HG03571 (cell line): ENCODE measurements around the gene PDLIM1.

Experiments
- ATAC-seq: cut with Tn5 transposase; IDR thresholded peaks from one replicate; pipeline ENCODE4 v1.9.1; 2021; ENCODE audit not compliant: unreplicated experiment

The PDLIM1 gene, protein sequence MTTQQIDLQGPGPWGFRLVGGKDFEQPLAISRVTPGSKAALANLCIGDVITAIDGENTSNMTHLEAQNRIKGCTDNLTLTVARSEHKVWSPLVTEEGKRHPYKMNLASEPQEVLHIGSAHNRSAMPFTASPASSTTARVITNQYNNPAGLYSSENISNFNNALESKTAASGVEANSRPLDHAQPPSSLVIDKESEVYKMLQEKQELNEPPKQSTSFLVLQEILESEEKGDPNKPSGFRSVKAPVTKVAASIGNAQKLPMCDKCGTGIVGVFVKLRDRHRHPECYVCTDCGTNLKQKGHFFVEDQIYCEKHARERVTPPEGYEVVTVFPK

DNA sequence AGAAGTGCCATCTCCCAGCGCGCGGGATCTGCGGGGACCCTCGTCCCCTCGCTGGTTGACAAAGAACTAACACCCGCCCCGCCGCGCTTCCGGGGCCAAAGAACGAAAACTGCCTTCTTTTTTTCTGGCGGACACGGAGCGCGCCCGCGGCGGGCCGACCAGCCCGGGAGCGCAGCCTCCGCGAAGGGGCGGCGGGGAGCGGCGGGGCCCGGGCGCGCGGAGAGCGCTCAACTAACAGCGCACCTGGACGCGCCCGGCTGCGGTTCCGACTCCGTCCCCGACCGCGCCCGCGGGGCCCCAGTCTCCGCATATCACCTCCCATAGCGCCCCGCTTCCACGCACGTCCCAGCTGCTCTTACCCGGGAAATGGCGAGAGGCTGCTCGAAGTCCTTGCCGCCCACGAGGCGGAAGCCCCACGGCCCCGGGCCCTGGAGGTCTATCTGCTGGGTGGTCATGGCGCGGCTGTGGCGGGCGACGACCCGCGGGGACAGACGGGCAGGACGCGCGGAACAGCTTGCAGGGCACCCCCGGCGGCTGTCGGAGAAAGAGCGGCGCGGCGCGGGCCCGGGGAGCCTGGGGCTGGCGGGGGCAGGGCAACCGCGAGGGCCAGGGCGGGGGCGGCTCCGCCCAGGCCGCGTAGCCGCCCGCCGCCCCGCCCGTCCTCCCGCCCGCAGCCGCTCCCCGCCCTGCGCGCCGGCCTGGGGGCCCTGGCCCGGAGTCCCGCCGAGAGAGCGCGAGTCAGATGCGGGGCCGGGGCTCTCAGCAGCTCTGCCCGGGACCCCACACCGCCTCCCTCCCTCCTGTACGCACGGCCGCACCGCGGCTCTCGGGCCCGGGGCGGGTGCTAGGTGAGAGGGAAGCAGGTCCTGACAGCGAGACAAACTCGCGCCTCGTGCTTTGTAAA is at the start of gene PDLIM1:
Gene PDLIM1, minus strand, starts transcription at position 543 of the 904 bp plus-strand sequence. Its CDS starts 88 bp downstream, at position 455.
- peak; percentile 41 for ATAC-seq

DNA sequence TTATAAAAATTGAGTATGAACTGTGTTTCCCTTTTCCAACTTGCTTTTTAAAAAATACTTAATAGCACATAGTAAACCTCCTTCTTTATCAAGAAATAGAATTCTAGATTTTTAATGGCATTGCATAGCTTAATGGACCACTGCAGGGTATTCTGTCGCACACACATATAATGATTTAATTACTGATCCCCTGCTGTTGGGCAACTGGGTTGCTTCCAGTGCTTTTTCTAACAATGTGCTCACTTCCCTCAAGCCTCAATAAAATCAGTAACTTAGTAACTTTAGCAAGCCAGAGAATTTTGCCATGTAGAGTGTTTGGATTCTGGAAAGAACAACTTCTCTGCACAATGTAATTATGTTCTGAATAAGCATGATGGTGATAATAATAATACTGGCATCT is 49.1 kb upstream of the PDLIM1 start:
- no peak for ATAC-seq

DNA sequence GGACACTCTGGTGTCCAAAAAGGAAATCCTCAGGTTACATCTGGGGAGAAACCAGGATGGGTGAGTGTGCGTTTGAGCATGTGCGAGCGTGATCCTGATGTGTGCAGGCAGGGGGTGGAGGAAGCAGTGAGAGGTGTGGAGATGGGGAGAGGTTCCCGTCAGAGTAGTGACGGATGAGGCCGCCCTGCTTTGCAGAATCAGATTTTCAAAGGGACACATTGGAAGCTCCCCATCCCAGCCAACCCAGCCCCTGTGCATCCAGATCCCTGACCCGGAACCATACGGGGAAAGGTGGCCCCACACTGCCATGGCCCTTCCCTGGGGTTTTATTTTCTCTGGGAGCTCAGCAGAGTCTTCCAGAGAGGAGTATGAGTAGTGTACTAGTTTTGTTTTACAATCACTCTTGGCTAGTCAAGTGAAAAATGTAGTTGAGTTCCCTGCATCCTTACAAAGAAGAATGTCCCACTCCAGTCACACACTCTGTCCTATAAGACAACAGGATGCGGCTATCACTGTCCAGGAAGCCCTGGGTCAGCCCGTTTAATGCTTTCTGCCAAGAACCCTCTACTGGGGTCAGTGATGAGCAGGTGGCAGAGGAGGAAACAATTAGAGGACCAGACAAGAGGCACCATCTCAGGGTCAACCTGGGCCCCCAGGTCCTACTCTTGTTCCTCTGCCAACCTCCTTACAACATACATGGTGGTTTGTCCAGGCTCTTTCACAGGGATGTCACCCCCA is 46.8 kb upstream of the PDLIM1 start:
- ATAC-seq, result no peak

DNA sequence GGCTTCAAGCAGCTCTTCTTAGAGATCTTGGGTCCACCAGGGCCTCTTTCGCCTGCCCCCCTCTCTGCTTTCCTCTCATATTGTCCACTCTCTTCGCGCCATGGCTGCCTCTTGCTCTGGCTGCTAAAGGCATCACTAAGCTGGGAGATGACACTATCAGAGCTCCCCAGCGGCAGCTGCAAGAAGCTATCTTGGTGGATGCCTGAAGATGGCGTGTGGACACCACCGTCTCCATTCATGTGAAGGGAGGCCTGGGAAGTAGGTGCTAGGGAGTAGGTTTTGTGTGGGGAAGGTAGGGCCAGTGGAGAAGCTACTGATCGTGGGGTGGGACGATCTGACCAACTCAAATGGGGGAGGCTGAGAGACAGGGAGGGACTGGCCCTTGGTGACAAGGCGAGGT is 45.9 kb upstream of the PDLIM1 start:
- ATAC-seq, result no peak

DNA sequence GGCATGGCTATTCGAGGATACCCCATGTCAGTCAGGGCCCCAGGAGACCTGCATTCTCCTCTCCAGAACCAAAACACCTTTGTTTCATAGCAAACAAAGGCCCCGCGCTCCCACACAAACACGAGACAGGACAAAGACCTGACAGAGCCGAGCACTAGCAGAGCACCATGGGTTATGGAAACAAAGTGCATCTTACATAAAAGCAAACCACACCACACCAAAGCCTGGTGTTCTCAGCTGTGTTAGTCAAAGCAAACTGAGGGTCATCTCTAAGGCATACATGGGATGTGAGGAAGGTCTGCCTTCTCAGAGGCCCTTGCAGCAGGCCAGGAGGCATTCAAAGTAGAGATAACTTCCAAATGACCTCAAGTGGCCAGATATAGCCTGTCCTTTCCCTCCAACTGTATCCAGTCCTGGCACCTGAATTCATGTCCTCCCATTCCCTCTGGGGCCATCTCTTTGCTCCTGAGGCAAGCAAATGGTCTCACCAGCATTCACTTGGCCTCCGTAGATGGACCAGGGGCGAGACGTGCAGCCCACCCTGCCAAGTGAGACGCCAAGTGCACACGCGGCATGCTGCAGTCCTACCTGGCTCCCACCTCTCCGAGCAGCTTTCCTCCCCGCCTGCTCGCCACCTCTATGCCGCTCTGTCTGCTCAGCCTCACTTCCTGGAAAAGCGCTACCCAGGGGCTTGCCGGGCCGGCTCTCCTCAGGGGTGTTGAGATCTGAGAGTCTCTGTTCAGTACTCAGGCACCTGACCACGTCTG is 45.3 kb upstream of the PDLIM1 start:
- no peak for ATAC-seq

DNA sequence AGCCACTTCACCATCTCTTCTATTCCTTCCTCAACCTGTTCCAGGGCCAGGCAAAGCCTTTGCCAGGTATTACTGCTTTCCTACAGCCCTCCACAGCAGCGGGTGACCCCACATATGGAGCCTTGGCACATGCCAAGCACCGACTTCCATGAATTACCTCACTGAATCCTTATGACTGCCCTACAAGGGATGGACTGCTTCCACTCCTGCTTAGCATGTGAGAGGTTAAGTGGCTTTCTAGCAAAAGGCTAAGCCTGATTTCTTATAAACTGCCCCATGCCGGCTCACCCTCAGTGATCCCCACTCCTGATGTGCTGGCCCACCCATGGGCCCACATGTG is 44.0 kb upstream of the PDLIM1 start:
- ATAC-seq, result no peak

DNA sequence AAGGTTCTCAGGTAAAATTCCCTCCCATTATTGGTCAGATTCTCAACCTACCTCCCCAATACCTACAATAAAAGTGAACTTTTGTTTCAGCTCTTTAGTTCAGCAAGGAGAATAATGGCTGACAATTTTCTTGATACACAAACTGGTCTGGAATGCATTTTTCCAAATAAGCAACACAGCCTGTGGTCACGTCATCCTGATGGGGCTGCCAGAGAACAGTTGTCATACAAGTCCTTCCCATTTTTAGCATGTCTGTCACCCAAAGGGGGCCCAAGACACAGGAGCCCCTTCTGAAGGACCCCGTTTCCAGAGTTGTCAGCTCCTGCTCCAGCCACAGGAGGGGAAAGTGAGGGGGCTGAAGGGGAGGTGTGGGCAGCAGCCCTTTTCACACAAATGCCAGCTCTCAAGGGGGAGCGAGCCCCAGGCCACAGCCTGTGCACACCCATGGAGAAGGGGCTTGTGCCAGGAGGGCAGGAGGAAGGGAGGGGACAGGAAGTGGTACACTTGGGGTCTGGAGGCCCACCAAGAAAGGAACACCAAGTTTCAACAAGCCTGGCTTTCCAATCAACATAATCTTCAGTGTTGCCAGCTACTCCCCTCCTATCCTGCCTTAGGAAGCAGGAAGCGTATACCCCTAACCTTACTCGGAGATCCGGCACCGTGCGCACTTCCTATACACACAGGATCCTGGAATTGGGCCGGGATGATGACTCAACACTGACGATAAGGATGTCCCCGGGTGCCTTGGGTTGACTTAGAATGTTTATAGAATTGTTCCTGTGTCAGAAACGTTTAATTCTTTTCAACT is 43.4 kb upstream of the PDLIM1 start:
- ATAC-seq, result no peak

DNA sequence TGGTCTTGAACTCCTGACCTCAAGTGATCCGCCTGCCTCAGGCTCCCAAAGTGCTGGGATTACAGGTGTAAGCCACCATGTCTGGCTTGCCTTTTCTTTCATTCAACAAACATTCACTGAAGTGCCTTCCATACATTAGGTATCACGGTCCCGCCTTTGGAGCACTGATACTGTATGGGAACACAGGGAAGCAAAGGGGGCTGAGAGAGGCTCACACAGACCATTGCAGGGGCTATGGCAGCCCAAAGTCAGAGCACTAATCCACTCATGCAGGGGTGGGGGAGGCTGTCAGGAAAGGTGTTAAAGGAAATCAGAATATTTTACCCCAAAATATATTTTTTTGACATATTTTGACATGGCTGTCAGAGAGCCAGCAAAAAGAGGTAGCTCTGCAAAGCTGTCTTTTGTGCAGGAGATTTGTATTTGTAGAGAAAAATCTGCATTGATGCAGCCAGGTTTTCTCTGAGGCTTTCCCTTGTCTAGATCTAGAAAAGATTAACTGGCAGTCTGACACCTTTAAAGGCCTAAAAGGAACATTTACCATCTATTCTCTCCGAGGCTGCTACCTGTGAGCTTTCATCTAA is 42.0 kb upstream of the PDLIM1 start:
- ATAC-seq, result no peak

DNA sequence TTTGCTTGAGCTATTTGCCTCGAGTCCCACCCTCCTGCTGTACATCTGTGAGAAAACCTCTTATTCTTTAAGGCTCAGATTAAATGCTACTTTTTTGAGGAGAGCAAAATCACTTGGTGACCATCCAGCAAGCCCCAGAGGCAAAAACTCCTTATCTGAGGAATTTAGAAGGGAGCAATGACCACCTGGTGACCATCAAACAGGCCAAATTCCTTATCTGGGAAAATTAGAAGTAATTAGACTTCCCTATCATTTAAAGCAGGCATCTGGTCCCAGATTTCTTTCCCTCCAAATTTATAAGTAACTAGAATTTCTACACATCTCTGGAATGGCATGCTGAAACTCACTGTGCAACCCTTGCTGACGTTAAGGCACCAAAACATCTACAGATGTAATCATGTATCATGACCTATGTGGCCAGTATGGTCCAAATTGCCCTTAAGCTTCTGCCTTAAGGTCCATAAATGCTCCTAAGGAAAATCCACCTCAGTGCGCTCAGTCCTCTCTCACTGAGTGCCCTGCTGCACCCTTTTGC is 40.9 kb upstream of the PDLIM1 start:
- no peak for ATAC-seq

DNA sequence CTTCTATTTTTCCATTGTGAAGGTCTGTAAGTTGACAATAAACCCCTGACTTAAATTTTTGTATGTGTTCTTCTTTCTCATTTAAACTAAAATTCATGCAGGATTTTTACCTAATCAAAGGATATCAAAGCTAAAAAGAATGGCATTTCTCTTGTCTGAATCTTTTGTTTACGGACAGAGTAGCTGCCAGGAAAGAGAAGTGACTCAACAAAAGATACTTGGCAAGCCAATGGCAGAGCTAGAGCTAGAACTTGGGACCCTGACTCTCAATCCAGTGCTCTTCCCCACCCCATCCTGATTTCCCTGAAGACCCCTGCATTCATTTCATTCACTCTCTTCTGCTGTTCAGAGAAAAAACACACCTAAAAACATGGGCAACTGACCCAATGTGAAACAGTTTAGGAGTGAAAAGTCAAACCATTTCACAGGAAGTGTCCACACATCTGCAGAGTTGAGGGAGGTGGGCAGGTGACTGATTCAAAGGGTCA is 40.2 kb upstream of the PDLIM1 start:
- ATAC-seq, result no peak

DNA sequence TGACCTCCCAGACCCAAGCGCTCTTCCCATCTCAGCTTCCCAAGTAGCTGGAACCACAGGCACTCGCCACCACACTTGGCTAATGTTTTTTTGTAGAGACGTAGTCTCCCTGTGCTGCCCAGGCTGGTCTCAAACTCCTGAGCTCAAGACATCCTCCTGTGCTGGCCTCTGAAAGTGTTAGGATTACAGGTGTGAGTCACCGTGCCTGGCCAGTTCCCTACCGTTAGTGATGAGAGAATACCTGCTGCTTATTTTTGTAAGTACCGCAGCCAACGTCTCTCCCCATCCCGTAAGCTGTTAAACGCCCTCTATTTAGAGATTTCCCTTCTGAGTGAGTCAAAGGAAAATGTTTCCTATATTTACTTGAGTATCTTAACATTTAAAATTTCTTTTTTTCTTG is 38.5 kb upstream of the PDLIM1 start:
- ATAC-seq, result no peak

DNA sequence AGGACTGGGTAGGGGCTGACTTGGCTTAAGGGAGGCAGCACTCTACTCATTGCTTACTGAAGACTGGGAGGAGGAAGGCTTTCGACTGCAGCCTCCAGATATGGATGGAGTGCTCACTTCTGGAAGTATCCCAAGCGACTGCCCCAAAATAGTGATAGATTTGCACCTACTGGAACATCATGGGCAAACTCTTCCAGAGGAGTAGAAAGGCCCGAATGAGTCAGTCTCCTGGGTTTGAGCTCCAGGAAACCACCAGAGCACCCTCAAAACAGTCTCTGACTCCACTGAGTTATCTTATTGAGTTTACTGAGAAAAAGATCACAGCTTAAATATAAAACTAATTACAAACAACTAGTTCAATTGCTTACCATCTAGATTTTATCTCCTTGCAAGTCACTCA is 37.2 kb upstream of the PDLIM1 start:
- ATAC-seq, result no peak

DNA sequence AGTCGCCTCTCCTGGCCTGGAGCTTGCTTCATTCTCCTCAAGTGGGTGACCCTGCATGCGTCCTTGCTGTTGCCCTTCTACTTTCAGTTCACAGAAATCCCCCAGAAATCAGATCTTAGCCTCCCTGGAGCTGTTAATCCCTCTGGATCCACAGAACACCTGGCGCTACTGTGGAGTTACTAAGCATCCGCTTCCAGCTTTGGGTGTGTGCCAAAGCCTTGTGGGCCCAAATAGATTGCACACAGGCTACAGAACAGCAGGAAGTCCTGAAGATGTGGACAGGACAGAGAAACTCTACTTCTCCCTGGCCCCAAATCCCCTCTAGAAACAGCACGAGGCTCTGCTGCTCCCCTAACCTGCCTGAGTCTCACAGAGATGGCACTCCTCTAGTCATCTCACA is 36.6 kb upstream of the PDLIM1 start:
- ATAC-seq, result no peak

DNA sequence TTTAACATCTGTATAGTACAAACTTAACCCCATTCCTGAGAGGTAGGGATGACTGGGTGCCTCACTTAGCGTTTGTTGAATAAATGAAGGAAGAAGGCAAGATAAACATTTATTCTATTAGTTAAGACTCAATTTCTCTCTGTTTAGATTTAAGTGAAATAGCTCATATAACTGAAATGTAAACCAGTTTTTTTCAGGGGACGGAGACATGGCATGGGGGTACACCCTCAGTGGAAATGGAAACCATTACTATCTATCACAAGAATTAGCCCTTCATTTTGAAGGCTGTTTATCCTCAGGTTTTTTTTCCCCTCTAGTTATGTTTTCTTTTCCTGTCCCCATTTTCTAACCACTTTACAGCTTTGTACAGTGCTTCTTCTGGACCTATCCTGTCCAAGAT is 35.6 kb upstream of the PDLIM1 start:
- ATAC-seq, result no peak

DNA sequence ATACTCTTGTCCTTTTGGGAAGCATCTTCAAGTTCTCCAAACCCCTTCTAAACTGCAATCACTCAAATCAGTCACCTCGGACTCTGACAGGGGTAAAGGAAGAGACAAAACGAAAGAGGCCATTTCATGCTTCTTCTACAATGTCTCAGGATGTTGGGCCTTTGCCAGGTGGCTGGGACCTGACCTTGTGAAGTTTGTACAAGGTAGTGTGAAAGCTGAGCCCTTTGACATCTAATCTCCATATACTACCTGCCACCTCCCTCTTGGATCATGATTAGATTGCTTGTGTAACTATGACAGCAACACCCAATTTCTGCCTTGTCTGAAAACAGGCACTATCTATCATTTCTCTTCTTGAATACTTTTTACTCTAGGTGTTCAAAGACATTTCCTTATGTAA is 35.1 kb upstream of the PDLIM1 start:
- ATAC-seq, result no peak

DNA sequence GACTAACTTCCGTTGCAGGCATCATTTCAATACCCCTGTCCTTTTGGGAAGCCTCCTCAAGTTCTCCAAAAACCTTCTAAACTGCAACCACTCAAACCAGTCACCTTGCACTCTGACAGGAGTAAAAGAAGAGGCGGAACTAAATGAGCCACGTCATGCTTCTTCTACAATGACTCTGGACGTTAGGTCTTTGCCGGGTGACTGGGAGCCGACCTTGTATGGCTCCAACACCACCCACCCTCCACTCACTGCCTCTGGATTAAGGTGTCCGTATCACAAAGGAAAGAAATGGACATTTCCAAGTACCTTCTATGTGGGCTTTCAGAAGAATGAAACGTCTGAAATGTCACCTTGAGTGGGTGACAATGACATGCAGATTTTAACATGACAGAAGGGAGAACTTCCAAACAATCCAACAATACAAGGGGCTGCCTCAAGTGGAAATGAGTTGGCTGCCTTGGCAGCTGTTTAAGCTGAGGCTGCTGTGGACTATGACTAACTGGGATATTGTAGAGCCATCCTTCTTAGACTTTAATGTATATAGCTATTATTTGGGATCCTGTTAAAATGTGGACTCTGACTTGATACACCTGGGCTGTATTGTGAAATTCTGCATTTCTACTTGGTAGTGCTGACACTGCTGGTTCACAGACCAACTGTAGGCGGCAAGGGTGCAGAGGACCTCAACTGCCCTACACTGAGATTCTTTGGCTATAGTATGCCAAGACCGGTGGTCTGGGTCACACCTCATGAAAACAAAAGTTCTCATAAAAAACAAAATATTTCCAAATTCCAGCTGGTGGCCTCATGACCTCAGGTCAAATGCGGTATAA is 33.8 kb upstream of the PDLIM1 start:
- ATAC-seq, result no peak

DNA sequence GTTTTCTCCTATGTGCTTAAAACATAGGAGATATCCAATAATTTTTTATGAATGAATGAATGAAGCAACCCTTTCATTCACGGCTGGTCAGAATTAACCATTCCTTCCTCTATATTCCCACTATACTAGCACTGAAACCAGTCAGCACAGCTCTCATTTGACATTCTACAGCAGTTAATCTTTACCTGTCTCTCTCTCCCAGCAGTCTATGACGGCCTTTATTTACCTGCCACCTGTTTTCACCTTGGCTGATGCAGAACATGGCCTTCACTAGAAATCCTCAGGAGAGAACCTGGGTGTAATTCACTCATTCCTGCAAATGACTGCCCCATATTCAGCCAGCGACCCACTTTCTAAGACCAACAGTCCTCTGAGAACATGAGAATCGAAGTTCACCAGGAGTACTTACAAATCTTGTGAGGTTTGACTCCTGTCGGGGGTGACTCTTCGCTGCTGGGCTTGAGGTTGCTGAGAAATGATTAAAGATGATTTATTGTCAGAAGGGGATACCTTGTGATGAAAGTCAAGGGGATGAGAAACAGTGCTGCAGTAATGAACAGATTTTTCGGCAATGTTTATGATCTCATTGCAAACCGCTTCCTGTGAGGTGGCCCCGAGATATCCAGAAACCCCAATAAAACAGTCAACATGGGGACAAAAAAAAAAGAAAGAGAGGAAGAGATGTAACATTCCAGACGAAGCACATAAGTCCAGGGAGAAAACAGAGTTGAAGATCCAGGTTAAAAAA is 30.9 kb upstream of the PDLIM1 start:
- no peak for ATAC-seq

DNA sequence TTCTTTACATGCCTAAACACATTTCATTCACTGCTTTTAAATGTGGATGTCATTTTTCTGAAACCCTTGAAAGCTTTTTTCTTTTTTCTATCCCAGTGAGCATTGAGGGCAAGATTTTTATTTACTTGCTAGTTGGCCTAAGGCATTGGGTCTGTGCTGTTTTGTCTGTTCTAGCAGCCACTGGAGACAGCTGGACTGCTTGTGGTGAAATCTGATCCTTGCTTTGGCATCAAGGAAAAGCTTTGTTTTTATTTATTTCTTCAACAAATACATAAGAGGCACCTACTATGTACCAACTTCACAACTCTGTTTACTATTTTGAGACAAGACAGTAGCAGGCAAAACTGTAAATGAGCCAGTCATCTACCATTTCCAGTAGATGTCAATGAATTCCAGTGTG is 28.4 kb upstream of the PDLIM1 start:
- no peak for ATAC-seq
